Skeletal muscle tissue (tissue), 4 donors: ENCODE measurements around the gene FOXA1. TPM values are rescaled to one million over a fixed set of nuclear protein-coding genes. Genes with fewer than 3 reads are reported as not detected.

Experiments used
- H3K27ac ChIP-seq: one replicate; pipeline ENCODE4 v1.7.0; 2013; ENCODE audit warnings: mild to moderate bottlenecking, low read depth, low read length, inconsistent platforms
- H3K27me3 ChIP-seq, 3 donors: one replicate each; pipeline ENCODE4 v1.7.0; 2013; ENCODE audit warnings: low read length in 3 of 3; ENCODE audit not compliant: control insufficient read depth in 3 of 3, insufficient read depth in 3 of 3
- H3K36me3 ChIP-seq, 3 donors: one replicate each; pipeline ENCODE4 v1.7.0; 2013; ENCODE audit warnings: low read length in 3 of 3; ENCODE audit not compliant: control insufficient read depth in 3 of 3, insufficient read depth in 3 of 3
- H3K4me1 ChIP-seq, 3 donors: one replicate each; pipeline ENCODE4 v1.7.0; 2013; ENCODE audit warnings: low read length in 3 of 3, mild to moderate bottlenecking in 3 of 3; ENCODE audit not compliant: control insufficient read depth in 3 of 3, insufficient read depth in 3 of 3
- H3K4me3 ChIP-seq, 3 donors: one replicate each; pipeline ENCODE4 v1.7.0; 2013; ENCODE audit warnings: low read length in 3 of 3
- H3K9ac ChIP-seq, 3 donors: one replicate each; pipeline ENCODE4 v1.7.0; 2013; ENCODE audit warnings: low read length in 3 of 3, mild to moderate bottlenecking in 3 of 3, moderate library complexity in 2 of 3, low read depth in 1 of 3
- H3K9me3 ChIP-seq, 3 donors: one replicate each; pipeline ENCODE4 v1.7.0; 2013; ENCODE audit warnings: low read length in 3 of 3; ENCODE audit not compliant: control insufficient read depth in 3 of 3
- total RNA-seq: library from RNA; depleted of rRNA; stranded (reverse); fragments of >200 nt; gene quantifications from one replicate; pipeline ENCODE4 v1.2.3, GENCODE V29; 2014
- donor health status: Osteomylitis.

Gene FOXA1
- not detected for total RNA-seq

GRCh38 chr14:37594971-37595808, at the start of gene FOXA1, which contains the start of gene TTC6:
Gene FOXA1 (minus strand): TSS chr14:37595249. CDS start chr14:37594972, 277 bp downstream.
Gene TTC6 (plus strand): TSS chr14:37595629. CDS start chr14:37622065, 26,436 bp downstream.
- Histone ChIP-seq H3K27ac (no peak within 1 kb of the TSS), H3K4me1 (peaks cover 5 to 30% (median 26%) of the 10 kb centered on the region in 3 donors), H3K27me3 (peaks cover 92 to 95% (median 94%) of the 10 kb centered on the region in 3 donors), H3K36me3 (no peaks in the 10 kb centered on the region), H3K9ac (peak within 1 kb of the TSS in 1 of 3 donors; percentile 9), H3K9me3 (no peaks in the 10 kb centered on the region), H3K4me3 (peak within 1 kb of the TSS; percentile 43 to 52 (median 49))

- no peaks in the 10 kb centered on the region for H3K36me3 ChIP-seq
- no peak overlapping the region for H3K9ac ChIP-seq
- no peak overlapping the region for H3K4me3 ChIP-seq
- H3K27me3 ChIP-seq = peaks cover 0 to 3% (median 0%) of the 10 kb centered on the region in 3 donors
- H3K27ac ChIP-seq = no peak overlapping the region
- no peaks in the 10 kb centered on the region for H3K4me1 ChIP-seq
- no peaks in the 10 kb centered on the region for H3K9me3 ChIP-seq
These were observed 48.7 kb upstream of the FOXA1 start for GRCh38 chr14:37643701-37644100.

GRCh38 chr14:37642125-37642524, 47.1 kb upstream of the FOXA1 start:
- no peak overlapping the region for H3K27ac ChIP-seq
- H3K36me3 ChIP-seq = no peaks in the 10 kb centered on the region
- no peaks in the 10 kb centered on the region for H3K4me1 ChIP-seq
- no peak overlapping the region for H3K4me3 ChIP-seq
- H3K9ac ChIP-seq = no peak overlapping the region
- no peaks in the 10 kb centered on the region for H3K9me3 ChIP-seq
- peaks cover 0 to 3% (median 0%) of the 10 kb centered on the region in 3 donors for H3K27me3 ChIP-seq

DNA sequence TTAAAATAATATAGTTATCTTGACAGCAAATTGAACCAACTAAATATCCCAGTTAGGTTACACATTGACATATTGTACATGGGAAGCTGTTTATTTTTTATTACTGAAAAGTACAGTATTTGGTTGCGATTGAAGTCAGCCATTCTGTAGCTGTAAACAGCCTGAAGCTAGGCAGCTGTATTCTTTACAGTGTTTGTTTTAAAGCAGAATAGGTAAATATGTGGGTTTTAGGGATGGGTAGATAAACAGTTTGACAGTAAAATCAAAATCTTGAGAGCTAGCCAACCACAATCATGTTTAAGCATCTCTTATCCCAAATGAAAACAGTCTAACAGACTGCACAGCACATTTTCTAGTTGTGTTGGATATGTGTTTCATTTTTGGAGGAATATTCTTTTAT, 46.1 kb upstream of the FOXA1 start:
- H3K9ac ChIP-seq = no peak overlapping the region
- H3K4me1 ChIP-seq = no peaks in the 10 kb centered on the region
- H3K4me3 ChIP-seq = no peak overlapping the region
- no peak overlapping the region for H3K27ac ChIP-seq
- no peaks in the 10 kb centered on the region for H3K9me3 ChIP-seq
- no peaks in the 10 kb centered on the region for H3K36me3 ChIP-seq
- H3K27me3 ChIP-seq = peaks cover 0 to 3% (median 0%) of the 10 kb centered on the region in 3 donors

DNA sequence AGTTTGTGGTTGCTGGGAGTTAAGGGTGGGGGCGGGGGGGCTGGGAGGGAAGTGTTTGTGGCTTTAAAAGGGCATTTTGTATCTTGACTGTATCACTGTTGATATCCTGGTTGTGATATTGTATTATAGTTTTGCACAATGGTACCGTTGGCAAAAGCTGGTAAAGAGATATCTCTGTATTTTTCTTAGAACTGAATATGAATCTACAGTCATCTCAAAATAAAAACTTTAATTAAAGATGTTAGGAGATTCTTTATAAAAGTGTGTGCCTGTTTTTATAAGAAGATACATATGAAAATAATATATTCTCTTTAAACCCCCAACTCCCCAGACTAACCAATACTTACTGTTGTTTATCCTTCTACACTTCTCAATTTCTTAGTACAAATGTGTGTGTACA, 43.5 kb upstream of the FOXA1 start:
- Histone ChIP-seq H3K4me1 (no peaks in the 10 kb centered on the region), H3K9me3 (no peaks in the 10 kb centered on the region), H3K27ac (no peak overlapping the region), H3K36me3 (no peaks in the 10 kb centered on the region), H3K9ac (no peak overlapping the region), H3K27me3 (peaks cover 0 to 3% (median 0%) of the 10 kb centered on the region in 3 donors), H3K4me3 (no peak overlapping the region)

GRCh38 chr14:37637341-37637740, 42.3 kb upstream of the FOXA1 start:
- Histone ChIP-seq H3K27me3 (peaks cover 0 to 7% (median 0%) of the 10 kb centered on the region in 3 donors), H3K4me3 (no peak overlapping the region), H3K9me3 (no peaks in the 10 kb centered on the region), H3K36me3 (no peaks in the 10 kb centered on the region), H3K9ac (no peak overlapping the region), H3K4me1 (no peaks in the 10 kb centered on the region), H3K27ac (no peak overlapping the region)

- no peaks in the 10 kb centered on the region for H3K9me3 ChIP-seq
- peaks cover 0 to 4% (median 3%) of the 10 kb centered on the region in 3 donors for H3K4me1 ChIP-seq
- no peak overlapping the region for H3K4me3 ChIP-seq
- H3K27ac ChIP-seq = no peak overlapping the region
- H3K36me3 ChIP-seq = no peaks in the 10 kb centered on the region
- peaks cover 15 to 21% (median 20%) of the 10 kb centered on the region in 3 donors for H3K27me3 ChIP-seq
- no peak overlapping the region for H3K9ac ChIP-seq
These were observed 30.8 kb upstream of the FOXA1 start for GRCh38 chr14:37625597-37626595.

- Histone ChIP-seq H3K27me3 (peaks cover 16 to 26% (median 24%) of the 10 kb centered on the region in 3 donors), H3K4me3 (no peak overlapping the region), H3K4me1 (peaks cover 0 to 4% (median 3%) of the 10 kb centered on the region in 3 donors), H3K9ac (no peak overlapping the region), H3K9me3 (no peaks in the 10 kb centered on the region), H3K36me3 (no peaks in the 10 kb centered on the region), H3K27ac (no peak overlapping the region)
These were observed 28.9 kb upstream of the FOXA1 start for GRCh38 chr14:37623971-37624370.

DNA sequence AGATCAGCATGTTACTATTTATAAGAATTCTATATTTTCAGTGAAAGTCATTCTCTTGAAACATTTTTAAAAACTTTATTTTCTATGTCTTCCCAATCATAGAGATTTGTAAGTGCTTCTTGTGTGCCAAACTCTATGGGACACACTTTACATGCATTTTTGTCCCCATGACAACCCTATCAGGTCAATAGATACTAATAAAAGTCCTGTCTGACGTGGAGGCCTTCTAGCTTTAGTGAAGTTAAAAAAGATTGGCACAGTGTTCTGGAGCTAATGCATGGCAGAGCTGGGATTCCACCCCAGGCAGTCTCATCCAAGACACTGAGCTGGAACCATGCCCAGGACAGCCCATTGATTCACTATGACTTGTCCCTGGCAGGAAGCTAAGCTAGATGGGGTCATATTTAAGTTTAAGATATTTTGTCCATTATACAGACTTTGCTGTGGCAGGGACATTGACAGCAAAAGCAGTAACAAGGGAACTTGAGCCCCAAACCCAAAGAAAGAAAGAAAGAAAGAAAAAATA, 28.4 kb upstream of the FOXA1 start:
- Histone ChIP-seq H3K9ac (no peak overlapping the region), H3K4me3 (no peak overlapping the region), H3K27ac (no peak overlapping the region), H3K36me3 (no peaks in the 10 kb centered on the region), H3K4me1 (peaks cover 0 to 4% (median 3%) of the 10 kb centered on the region in 3 donors), H3K27me3 (peaks cover 16 to 29% (median 24%) of the 10 kb centered on the region in 3 donors), H3K9me3 (no peaks in the 10 kb centered on the region)
